ENCODE measurements around the gene JMJD7.

JMJD7 gene

DNA sequence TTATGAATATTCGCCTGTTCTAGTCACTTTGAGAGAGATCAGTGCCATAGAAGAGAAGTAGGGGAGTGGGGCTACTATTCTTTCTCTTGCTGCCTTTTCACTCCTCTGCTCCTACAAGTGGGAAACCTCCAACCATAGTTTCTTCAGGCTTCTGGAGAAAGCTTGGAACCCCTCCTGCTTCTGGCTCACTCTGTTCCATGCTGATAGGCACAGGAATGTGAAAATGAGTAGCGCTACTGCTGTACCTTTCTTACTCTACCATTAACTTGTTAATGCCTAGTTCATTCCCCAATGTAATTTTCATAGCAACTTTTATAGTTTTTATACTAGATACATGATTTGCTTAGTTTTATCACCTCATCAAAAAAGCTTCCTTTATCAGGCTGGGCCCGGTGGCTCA lies 26.7 kb upstream of the JMJD7 start:
- no peak for DNase-seq (ENCODE audit: low spot score)

DNA sequence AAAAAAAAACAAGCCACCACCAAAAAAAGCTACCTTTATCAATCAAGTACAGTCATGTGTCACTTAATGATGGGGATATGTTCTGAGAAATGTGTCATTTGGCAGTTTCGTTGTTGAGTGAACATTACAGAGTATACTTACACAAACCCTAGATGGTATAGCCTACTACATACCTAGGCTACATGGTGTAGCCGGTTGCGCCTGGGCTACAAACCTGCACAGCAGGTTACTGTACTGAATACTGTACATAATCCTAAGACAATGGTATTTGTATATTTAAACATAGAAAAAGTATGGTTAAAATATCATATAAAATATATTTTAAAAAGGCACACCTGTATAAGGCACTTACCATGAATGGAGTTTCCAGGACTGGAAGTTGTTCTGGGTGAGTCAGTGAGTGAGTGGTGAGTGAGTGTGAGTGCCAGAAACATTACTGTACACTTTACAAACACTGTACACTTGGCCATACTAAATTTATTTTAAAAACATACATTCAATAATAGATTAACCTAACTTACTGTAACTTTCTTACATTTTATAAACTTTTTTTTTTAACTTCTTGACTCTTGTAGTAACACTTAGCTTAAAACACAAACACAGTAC lies 25.9 kb upstream of the JMJD7 start:
- DNase-seq (ENCODE audit: low spot score): no peak

DNA sequence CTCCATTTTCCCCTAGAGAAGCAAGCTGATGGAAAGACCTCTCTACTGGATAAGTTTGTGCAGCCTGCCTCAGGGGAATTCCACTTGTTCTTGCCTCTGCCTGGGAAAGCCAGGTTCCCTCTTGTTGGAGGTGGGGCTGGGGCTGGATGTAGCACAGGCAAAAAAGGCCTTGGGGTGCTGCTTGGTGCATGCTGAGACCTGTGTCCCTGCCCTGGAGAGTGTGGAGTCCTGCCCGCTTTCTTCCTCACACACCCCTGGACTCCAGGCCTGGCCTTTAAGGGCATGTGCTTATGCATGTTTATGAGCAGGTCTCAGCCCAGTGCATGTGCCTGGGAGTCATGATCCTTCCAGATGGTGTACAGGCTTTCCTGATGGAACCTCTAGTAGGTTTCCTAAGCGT lies 23.5 kb upstream of the JMJD7 start:
- DNase-seq (ENCODE audit: low spot score): no peak

DNA sequence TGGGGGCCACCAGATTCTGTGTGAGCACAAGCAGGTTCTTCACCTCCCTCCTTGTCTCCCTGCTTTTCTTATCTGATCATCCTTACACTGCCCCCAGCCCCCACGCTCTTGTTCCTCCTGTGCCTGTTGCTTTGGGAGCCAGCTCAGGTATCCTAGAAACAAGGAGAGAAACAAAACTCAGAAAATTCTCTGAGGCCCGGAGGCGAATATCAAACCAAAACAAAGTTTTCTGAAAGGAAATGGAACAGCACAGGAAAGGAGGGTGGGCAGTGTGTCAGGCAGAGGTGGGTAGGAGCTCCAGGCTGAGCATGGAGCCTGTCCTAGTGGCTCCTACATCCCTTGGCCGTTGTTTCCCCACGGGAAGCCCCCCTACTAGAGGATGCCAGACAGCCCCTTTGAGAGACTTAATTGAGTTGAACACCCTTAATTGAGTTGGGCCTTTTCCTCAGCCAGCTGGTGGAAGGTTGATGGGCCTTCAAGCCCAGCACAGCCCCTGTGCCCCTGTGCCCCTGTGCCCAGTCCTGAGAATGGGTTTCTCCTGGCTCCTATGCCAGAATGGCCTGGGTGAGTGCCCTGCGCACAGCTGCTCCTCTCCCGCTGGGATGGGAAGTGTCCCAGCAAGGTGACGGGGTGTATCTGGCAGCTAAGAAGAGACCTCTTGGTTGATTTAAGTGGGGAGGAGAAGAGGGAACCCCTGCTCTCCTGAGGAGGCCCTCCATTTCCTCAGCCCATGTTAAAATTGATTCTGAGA lies 22.8 kb upstream of the JMJD7 start:
- no peak for DNase-seq (ENCODE audit: low spot score)

DNA sequence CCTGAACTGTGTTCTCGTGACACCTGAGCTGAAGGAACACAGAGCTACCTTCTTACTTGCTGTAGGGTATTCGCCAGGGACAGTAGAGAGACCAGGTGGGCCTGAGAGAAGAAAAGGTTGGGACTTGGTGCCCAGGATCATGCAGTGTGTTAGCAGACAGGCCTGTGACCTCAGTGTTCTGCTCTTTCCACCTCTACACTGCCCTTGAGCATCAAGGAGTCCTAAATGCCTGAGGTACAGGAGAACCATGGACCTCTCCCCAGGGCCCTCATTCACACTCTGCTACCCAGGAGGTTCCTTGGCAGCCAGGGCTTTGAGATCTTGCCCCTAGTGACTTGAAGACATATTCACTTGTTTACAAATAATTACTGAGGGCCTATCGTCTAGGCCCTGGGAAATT lies 22.2 kb upstream of the JMJD7 start:
- DNase-seq (ENCODE audit: low spot score): no peak

DNA sequence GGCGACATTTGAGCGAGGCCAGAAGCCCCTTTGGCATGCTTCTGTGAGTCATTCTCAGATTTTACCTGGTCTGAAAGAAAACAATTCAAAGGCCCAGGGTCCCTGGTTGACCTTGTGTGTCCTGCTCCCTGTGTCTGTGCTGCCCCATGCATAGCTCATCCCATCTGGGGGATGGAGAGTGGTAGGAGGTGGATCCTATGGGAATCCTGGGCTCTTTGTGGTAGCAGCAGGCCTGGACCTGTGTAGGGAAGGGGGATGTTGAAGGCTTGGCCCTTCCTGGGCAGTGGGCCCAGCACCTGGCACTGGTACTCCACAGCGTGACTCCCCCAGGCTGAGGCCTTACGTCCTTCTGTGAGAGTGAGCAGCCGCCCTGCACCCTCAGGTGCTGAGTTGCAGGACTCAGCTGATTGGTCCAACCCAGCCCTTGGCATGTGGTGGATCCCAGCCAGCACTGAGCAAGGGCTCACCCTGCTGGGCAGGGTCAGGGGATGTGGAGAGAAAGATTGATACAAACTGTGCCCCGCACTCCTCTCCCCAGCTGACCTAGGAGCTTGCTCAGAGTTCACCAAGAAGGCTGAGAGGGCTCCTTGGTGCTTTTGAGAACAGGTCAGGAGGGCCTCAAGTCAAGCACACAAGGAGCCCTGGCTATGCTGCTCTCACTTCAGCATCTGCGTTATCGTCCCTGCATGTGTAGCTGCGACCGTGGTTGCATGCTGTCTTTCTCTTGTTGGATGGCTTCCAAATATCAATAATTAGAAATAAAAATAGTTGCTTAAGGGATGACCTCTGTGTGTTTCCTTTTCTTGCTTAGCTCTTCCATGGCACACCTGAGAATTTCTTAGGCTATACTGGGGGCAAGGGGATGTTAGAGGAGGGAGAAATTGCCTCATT lies 21.4 kb upstream of the JMJD7 start:
- peak; percentile 34 for DNase-seq (ENCODE audit: low spot score)

DNA sequence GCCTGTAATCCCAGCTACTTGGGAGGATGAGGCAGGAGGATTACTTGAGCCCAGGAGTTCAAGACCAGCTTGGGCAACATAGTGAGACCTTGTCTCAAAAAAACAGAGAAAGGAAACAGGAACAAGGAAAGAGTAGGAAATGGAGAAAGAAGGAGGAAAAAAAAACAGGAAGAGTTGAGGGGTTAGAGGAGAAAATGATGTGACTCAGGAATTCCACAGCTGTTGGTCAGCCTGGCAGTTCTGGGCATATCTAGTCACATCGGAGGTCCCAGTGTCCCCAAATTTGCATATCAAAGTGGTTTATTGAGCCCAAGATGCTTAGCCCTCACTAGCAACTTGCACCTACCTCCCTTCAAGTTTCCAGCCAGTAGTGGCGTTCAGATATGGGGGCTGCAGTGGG lies 18.8 kb upstream of the JMJD7 start:
- no peak for DNase-seq (ENCODE audit: low spot score)

DNA sequence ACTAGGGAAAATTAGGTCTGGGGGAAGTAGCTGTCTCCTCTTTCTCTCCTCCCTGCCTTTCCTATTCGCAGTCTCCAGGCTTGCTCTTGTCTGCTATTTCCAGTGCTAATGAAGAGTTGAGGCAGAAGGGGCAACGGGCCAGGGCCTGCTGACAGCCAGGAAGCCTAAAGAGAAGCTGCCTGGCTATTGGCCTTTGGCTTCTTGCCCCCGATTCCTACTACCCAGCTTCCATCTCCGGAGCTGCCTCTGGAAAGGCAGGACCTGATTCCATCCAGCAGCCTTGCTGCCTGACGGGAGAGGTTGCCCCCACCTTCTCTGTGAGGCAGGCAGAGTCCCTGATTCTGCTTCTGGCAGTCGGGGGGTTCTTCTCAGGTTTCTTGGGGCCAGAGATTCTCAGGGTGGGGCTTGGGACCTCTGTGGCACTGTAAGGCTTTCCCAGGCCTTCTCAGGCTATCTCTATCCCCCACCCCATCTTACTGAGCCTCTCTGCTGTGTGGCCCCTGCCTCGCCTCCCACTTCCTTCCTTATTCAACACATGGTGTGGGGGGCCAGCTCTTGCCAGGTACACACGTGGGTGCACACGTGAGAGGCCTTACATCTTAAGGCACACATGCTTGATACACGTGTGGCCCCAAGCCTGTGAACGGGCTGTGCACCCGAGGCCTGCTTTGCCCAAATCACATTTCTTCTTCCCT lies 18.2 kb upstream of the JMJD7 start:
- peak; percentile 84 for DNase-seq (ENCODE audit: low spot score)

DNA sequence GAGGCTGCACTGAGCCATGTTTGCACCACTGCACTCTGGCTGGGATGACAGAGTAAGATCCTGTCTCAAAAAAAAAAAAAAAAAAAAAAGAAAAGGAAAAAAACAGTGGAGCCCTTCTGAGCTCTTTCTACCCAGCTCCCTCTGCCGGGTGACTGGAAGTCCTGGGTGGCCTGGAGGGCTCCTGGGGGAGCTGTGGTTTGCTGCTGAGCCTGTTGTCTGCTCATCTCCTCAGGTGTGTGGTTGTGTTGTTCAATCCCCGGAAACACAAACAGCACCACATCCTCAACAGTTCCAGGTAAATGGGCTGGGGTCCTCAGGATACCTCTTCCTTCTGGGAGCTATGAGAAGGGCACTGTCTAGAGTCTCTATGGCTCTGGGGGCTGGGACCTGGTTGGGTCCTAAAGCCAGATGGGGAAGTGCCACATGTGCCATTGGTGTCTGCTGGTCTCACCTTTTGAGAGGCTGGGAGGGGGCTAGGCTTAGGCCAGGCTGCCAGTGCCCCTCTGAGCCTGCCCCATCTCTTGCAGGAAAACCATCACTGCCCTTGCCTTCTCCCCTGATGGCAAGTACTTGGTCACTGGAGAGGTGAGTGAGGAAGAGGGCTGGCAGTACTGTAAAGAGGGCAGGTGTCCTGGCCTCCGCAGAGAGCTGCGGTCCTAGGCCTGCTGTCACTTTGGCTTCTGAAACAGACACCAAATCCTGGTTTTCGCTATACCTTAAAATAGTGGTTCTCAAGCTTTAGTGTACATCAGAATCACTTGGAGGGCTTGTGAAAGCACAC lies 17.1 kb upstream of the JMJD7 start:
- DNase-seq (ENCODE audit: low spot score): peak; percentile 78

DNA sequence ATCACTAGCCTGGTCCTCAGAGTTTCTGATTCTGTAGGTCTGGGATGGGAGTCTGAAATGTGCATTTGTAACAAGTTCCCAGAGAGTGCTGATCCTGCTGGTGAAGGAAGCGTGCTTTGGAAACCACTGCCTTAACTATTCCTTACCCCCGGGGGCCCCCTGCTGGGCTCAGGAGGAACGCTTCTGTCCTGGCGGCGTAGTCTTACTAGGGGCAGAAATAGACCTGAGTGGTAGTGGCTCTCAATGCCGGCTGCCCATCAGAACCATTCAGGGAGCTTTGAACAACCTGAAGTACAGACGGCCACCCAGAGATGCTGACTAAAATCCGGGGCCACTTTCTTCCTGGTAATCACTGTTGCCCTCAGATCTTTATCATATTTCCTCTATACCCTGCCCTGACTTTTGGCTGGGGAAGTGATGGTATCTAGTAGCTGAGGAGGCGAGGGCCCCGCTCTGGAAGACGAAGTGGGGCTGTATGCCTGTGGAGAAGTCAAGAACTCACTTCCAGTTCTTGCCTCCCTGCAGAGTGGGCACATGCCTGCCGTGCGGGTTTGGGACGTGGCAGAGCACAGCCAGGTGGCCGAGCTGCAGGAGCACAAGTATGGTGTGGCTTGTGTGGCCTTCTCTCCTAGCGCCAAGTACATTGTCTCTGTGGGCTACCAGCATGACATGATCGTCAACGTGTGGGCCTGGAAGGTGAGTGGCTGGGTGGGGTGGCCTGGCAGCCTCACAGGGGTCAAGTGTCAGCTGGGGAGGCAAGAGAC lies 16.3 kb upstream of the JMJD7 start:
- DNase-seq (ENCODE audit: low spot score): peak; percentile 84

DNA sequence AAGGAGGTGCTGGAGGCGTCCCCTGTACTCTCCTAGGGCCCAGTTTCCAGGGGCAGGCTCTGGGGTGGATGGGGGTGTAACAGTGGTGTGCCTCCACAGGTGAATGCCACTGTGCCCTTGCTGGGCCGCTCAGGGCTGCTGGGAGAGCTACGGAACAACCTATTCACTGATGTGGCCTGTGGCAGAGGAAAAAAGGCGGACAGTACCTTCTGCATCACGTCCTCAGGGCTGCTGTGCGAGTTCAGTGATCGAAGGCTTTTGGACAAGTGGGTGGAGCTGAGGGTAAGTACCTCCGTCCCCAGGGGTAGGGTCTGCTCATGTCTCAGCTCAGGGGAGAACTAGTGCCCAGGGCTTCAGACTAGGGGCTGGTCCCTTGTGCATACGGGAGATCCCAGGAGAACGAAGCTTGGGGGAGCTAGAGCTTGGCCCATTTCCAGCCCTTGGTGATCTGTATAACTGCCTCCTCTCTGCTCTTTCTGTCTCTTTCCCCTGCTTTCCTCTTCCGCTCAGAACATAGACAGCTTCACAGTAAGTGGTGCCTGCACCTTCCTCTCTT lies 15.0 kb upstream of the JMJD7 start:
- DNase-seq (ENCODE audit: low spot score): no peak

DNA sequence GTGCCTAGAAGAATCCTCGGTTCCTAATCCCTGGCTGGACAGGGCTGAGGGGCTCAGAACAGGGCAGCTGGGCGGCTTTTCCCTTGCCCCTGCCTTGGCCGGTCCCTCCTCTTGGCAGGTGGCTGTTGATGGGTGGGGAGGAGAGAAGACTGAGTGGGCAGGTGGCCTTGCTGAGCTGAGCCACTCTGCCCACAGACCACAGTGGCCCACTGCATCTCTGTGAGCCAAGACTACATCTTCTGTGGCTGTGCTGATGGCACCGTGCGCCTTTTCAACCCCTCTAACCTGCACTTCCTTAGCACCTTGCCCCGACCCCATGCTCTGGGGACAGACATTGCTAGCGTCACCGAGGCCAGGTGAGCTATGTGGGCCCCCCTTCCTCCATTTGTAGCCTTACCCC lies 14.5 kb upstream of the JMJD7 start:
- DNase-seq (ENCODE audit: low spot score): no peak

DNA sequence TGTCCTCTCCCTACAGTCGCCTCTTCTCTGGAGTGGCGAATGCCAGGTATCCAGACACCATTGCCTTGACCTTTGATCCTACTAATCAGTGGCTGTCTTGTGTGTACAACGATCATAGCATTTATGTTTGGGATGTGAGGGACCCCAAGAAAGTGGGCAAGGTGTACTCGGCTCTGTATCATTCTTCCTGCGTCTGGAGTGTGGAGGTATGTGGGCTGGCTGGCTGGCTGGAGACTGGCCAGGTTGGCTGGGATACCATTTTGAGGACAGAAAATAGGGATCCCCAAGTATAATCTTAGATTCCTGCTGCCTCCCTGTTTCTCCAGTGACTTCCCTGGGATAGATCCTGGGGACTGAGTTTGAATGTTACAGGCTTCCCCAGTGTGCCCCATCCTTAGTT lies 13.4 kb upstream of the JMJD7 start:
- no peak for DNase-seq (ENCODE audit: low spot score)

DNA sequence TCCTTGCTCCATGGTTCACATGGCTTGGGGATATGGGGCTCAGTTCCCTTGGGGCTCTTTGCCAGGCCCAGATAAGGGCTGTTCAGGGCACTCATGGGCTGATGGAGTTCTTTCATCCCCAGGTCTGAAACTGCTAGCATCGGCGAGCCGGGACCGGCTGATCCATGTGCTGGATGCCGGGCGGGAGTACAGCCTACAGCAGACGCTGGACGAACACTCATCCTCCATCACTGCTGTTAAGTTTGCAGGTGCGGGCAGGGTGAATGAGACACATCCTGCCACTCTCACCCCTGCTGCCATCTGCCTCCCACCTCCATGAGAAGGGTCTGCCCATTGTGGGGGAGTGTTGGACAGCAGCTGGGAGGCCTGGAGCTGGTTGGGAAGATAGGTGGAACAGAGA lies 11.1 kb upstream of the JMJD7 start:
- DNase-seq (ENCODE audit: low spot score): no peak

DNA sequence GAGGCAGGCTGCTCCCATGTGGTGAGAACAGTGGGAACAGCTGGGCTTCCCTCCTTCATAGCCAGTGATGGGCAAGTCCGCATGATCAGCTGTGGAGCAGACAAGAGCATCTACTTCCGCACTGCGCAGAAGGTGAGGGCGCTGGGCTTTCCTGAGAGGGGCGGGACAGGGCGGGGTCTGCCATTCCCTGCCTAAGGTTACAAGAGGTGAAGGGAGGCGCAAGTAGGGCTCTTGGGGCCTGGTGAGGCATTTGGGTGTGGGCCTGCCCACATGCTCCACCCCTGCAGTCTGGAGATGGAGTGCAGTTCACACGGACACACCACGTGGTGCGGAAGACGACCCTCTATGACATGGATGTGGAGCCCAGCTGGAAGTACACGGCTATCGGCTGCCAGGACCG lies 10.6 kb upstream of the JMJD7 start:
- DNase-seq (ENCODE audit: low spot score): no peak

DNA sequence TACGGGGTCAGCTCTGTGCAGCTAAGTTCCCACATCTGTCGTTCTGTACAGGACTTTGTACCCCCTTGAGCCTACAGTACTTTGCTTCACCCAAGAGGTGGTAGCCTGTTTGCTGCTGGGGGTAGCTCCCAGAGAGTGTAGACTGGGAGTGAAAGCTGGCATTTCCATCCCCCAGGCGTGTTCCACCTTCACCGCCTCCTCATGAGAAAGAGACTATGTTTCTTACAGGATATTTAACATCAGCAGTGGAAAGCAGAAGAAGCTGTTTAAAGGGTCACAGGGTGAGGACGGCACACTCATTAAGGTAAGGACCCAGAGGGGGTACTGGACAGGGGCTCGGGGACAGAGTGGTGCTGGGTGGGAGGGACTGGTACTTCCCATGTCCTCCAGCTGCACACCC lies 10.1 kb upstream of the JMJD7 start:
- DNase-seq (ENCODE audit: low spot score): no peak

DNA sequence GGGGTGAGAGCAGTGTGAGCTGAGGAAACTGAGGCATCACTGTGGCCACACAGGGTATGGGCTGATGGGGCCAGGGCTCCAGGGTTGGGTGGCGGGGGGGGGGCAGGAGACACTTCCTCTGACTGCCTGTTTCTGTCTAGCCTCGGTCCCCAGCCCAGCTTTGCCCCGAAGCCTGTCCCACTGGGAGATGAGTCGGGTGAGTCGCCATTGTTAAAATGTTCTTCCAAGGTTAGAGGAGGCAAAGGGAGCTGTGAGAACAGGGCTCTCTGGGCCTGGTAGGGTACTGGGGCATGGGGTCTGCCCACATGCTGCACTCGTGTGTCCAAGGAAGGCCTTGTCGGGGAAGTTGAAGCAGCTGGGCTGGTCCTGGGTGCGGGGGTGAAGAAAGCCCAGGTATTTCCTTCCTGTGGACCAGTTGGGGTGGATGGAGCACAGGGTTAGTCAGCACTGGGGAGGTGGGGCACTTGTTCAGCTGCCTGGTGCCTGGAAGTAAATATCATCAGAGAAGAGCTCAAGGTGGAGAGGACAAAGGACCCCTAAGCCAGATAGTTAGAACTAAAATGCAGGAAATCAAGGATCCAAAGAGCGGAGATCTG lies 8.3 kb upstream of the JMJD7 start:
- no peak for DNase-seq (ENCODE audit: low spot score)

DNA sequence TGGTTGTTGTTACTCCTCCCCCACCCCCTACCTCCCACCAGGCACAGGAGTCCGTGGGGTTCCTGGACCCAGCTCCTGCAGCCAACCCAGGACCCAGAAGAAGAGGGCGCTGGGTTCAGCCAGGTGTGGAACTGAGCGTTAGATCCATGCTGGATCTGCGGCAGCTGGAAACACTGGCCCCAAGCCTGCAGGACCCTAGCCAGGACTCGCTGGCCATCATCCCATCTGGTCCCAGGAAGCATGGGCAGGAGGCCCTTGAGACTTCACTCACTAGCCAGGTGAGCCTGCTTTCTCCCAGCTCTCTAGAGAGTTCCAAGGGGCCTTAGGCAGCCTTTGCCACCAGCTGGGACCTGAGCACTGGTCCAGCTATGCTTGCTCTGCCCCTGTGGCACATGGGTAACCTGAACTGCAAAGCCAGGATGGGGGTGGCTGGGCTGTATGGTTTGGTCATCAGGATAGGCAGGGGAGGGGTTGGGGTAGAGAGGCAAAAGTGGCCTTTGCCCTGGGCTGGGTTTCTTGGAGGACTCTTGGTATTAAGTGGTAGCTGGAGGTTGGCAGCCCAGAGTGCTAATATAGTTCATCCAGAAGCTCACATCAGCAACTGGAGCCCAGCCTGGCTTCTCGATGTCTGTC lies 7.0 kb upstream of the JMJD7 start:
- no peak for DNase-seq (ENCODE audit: low spot score)

DNA sequence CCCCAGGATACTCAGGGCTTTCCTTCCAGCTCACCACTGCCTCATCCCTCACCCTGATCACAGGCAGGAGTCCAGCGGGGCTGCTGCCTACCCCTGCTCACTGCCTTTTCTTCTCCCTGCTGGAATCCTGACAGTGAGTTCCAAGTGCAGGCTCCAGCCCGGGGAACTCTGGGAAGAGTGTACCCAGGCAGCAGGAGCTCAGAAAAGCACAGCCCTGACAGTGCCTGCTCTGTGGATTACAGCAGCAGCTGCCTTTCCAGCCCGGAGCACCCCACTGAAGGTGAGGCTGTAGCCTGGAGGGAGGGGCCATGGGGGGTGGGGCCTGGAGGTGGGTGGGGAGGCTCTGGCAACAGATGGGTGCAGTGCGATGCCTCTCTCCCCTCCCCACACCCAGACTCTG lies 6.1 kb upstream of the JMJD7 start:
- DNase-seq (ENCODE audit: low spot score): no peak

DNA sequence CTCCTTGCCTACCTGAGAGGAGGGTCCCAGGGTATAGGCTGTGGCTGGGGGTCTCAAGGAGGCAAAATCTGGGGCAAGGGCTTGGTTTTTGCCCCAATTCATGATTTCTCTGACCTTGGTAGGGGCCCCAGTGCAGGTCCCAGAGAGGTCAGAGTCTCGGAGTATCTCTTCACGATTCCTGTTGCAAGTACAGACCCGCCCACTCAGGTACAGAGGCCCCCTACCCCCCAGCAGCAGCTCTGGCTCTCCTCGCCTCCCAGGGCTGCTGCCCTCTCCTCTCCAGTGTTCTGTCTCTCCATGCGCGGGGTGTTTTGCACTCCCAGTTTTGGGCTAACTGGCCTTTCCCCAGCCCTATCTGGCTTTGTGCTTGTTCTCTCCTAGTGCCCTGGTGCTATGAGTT lies 5.4 kb upstream of the JMJD7 start:
- DNase-seq (ENCODE audit: low spot score): no peak

All from cerebellar cortex (tissue), 1 donor.